ENCODE results near the gene FXYD2.

The FXYD2 gene

GRCh38 chr11:117862753-117863152, 38.2 kb upstream of the FXYD2 start:
- Histone ChIP-seq H3K9ac (ENCODE audit: low read depth, low read length) (no peak overlapping the region), H3K9me3 (ENCODE audit: control insufficient read depth, insufficient read depth, low read length) (no peaks in the 10 kb centered on the region), H3K4me1 (ENCODE audit: insufficient read depth, low read length) (peaks cover 9% of the 10 kb centered on the region), H3K36me3 (ENCODE audit: insufficient read depth, low read length) (no peaks in the 10 kb centered on the region)

GRCh38 chr11:117862019-117862725, 37.6 kb upstream of the FXYD2 start:
- Histone ChIP-seq H3K9me3 (ENCODE audit: control insufficient read depth, insufficient read depth, low read length) (no peaks in the 10 kb centered on the region), H3K9ac (ENCODE audit: low read depth, low read length) (no peak overlapping the region), H3K36me3 (ENCODE audit: insufficient read depth, low read length) (no peaks in the 10 kb centered on the region), H3K4me1 (ENCODE audit: insufficient read depth, low read length) (peaks cover 9% of the 10 kb centered on the region; the same call in 1 of the 2 replicates)

GRCh38 chr11:117861151-117862018, 36.8 kb upstream of the FXYD2 start:
- Histone ChIP-seq H3K9me3 (ENCODE audit: control insufficient read depth, insufficient read depth, low read length) (no peaks in the 10 kb centered on the region), H3K4me1 (ENCODE audit: insufficient read depth, low read length) (peaks cover 9% of the 10 kb centered on the region; the same call in 1 of the 2 replicates), H3K9ac (ENCODE audit: low read depth, low read length) (no peak overlapping the region), H3K36me3 (ENCODE audit: insufficient read depth, low read length) (no peaks in the 10 kb centered on the region)

- no peak overlapping the region for H3K9ac ChIP-seq (ENCODE audit: low read depth, low read length)
- H3K36me3 ChIP-seq (ENCODE audit: insufficient read depth, low read length): no peaks in the 10 kb centered on the region
- H3K4me1 ChIP-seq (ENCODE audit: insufficient read depth, low read length): peaks cover 15% of the 10 kb centered on the region; the same call in 1 of the 2 replicates
- no peaks in the 10 kb centered on the region for H3K9me3 ChIP-seq (ENCODE audit: control insufficient read depth, insufficient read depth, low read length)
Measured at GRCh38 chr11:117860139-117860538, 35.6 kb upstream of the FXYD2 start.

GRCh38 chr11:117859488-117860112, 35.1 kb upstream of the FXYD2 start:
- Histone ChIP-seq H3K9ac (ENCODE audit: low read depth, low read length) (no peak overlapping the region), H3K4me1 (ENCODE audit: insufficient read depth, low read length) (peaks cover 15% of the 10 kb centered on the region; the same call in 1 of the 2 replicates), H3K9me3 (ENCODE audit: control insufficient read depth, insufficient read depth, low read length) (no peaks in the 10 kb centered on the region), H3K36me3 (ENCODE audit: insufficient read depth, low read length) (no peaks in the 10 kb centered on the region)

- no peaks in the 10 kb centered on the region for H3K36me3 ChIP-seq (ENCODE audit: insufficient read depth, low read length)
- H3K9me3 ChIP-seq (ENCODE audit: control insufficient read depth, insufficient read depth, low read length): no peaks in the 10 kb centered on the region
- H3K4me1 ChIP-seq (ENCODE audit: insufficient read depth, low read length): peaks cover 15% of the 10 kb centered on the region; the same call in 1 of the 2 replicates
- no peak overlapping the region for H3K9ac ChIP-seq (ENCODE audit: low read depth, low read length)
Measured at GRCh38 chr11:117859061-117859460, 34.5 kb upstream of the FXYD2 start.

- Histone ChIP-seq H3K9me3 (ENCODE audit: control insufficient read depth, insufficient read depth, low read length) (no peaks in the 10 kb centered on the region), H3K36me3 (ENCODE audit: insufficient read depth, low read length) (no peaks in the 10 kb centered on the region), H3K4me1 (ENCODE audit: insufficient read depth, low read length) (peaks cover 15% of the 10 kb centered on the region; the same call in 1 of the 2 replicates), H3K9ac (ENCODE audit: low read depth, low read length) (no peak overlapping the region)
Measured at GRCh38 chr11:117857734-117858414, 33.3 kb upstream of the FXYD2 start.

- 0 out of 2 replicates have a peak, but pooled peaks cover 3% of the 10 kb centered on the region for H3K9me3 ChIP-seq (ENCODE audit: control insufficient read depth, insufficient read depth, low read length)
- peaks cover 11% of the 10 kb centered on the region for H3K4me1 ChIP-seq (ENCODE audit: insufficient read depth, low read length)
- H3K36me3 ChIP-seq (ENCODE audit: insufficient read depth, low read length): no peaks in the 10 kb centered on the region
- no peak overlapping the region for H3K9ac ChIP-seq (ENCODE audit: low read depth, low read length)
Measured at GRCh38 chr11:117855912-117856651, 31.5 kb upstream of the FXYD2 start.

- H3K9me3 ChIP-seq (ENCODE audit: control insufficient read depth, insufficient read depth, low read length): 0 out of 2 replicates have a peak, but pooled peaks cover 3% of the 10 kb centered on the region
- H3K36me3 ChIP-seq (ENCODE audit: insufficient read depth, low read length): no peaks in the 10 kb centered on the region
- peaks cover 12% of the 10 kb centered on the region for H3K4me1 ChIP-seq (ENCODE audit: insufficient read depth, low read length)
- H3K9ac ChIP-seq (ENCODE audit: low read depth, low read length): no peak overlapping the region
Measured at GRCh38 chr11:117855186-117855845, 30.8 kb upstream of the FXYD2 start.

- no peak overlapping the region for H3K9ac ChIP-seq (ENCODE audit: low read depth, low read length)
- peaks cover 12% of the 10 kb centered on the region for H3K4me1 ChIP-seq (ENCODE audit: insufficient read depth, low read length)
- no peaks in the 10 kb centered on the region for H3K36me3 ChIP-seq (ENCODE audit: insufficient read depth, low read length)
- 0 out of 2 replicates have a peak, but pooled peaks cover 3% of the 10 kb centered on the region for H3K9me3 ChIP-seq (ENCODE audit: control insufficient read depth, insufficient read depth, low read length)
Measured at GRCh38 chr11:117852309-117852708, 27.8 kb upstream of the FXYD2 start.

GRCh38 chr11:117851852-117852251, 27.3 kb upstream of the FXYD2 start:
- Histone ChIP-seq H3K9me3 (ENCODE audit: control insufficient read depth, insufficient read depth, low read length) (0 out of 2 replicates have a peak, but pooled peaks cover 3% of the 10 kb centered on the region), H3K4me1 (ENCODE audit: insufficient read depth, low read length) (peaks cover 12% of the 10 kb centered on the region), H3K9ac (ENCODE audit: low read depth, low read length) (no peak overlapping the region), H3K36me3 (ENCODE audit: insufficient read depth, low read length) (no peaks in the 10 kb centered on the region)

GRCh38 chr11:117851106-117851505, 26.6 kb upstream of the FXYD2 start:
- H3K9me3 ChIP-seq (ENCODE audit: control insufficient read depth, insufficient read depth, low read length): 0 out of 2 replicates have a peak, but pooled peaks cover 3% of the 10 kb centered on the region
- no peaks in the 10 kb centered on the region for H3K36me3 ChIP-seq (ENCODE audit: insufficient read depth, low read length)
- H3K9ac ChIP-seq (ENCODE audit: low read depth, low read length): no peak overlapping the region
- H3K4me1 ChIP-seq (ENCODE audit: insufficient read depth, low read length): peaks cover 12% of the 10 kb centered on the region
